Endothelial cell (in vitro differentiated cells): ENCODE data around the gene RAB34. TPM values are rescaled to one million over a fixed set of nuclear protein-coding genes. Genes with fewer than 3 reads are reported as not detected.
A peak's percentile ranks its signal among the peaks of the same experiment; 100 is the strongest.

Source experiments
- DNase-seq: peaks from one replicate; pipeline ENCODE4 v3.0.0; 2021; ENCODE audit warnings: low spot score
- H3K27ac Mint-ChIP-seq: one replicate; pipeline ENCODE4 v1.8.0; 2021; ENCODE audit warnings: mixed read lengths, inconsistent platforms; ENCODE audit not compliant: unreplicated experiment
- H3K27me3 Mint-ChIP-seq: one replicate; pipeline ENCODE4 v1.8.0; 2021; ENCODE audit warnings: mild to moderate bottlenecking, moderate library complexity, mixed read lengths, inconsistent platforms; ENCODE audit not compliant: unreplicated experiment
- H3K36me3 Mint-ChIP-seq: one replicate; pipeline ENCODE4 v1.8.0; 2021; ENCODE audit warnings: mild to moderate bottlenecking, low read depth, mixed read lengths, inconsistent platforms; ENCODE audit not compliant: unreplicated experiment
- H3K4me1 Mint-ChIP-seq: one replicate; pipeline ENCODE4 v1.8.0; 2021; ENCODE audit warnings: mild to moderate bottlenecking, mixed read lengths, inconsistent platforms; ENCODE audit not compliant: unreplicated experiment
- H3K4me3 Mint-ChIP-seq: one replicate; pipeline ENCODE4 v1.8.0; 2021; ENCODE audit warnings: mild to moderate bottlenecking, mixed read lengths, inconsistent platforms; ENCODE audit not compliant: unreplicated experiment
- H3K9me3 Mint-ChIP-seq: one replicate; pipeline ENCODE4 v1.8.0; 2021; ENCODE audit warnings: mixed read lengths, inconsistent platforms; ENCODE audit not compliant: unreplicated experiment
- total RNA-seq: library from RNA; stranded (reverse); fragmentation: NEBNext Ultra II Directional; extraction: Animal tissue kit (Norgen Biotek cat#: 25700); gene quantifications from one replicate; pipeline ENCODE4 v1.2.1, GENCODE V29; 2021; ENCODE audit not compliant: unreplicated experiment
- TF ChIP-seq, protein P1 (sequence below): fragments of 200-600 bp; sonication (generic); IDR thresholded peaks from one replicate; pipeline ENCODE4 v1.5.0; 2021; ENCODE audit warnings: antibody characterized with exemption; ENCODE audit not compliant: unreplicated experiment

The RAB34 gene
- total RNA-seq, 1 donor from 2014 or later, result 72.0 TPM

GRCh38 chr17:28700278-28700677 is 17.4 kb downstream of the RAB34 start:
- Mint-ChIP-seq H3K36me3 (peaks cover 73% of the 10 kb centered on the region), H3K9me3 (no peaks in the 10 kb centered on the region), H3K4me3 (no peak overlapping the region), H3K27me3 (peaks cover 10% of the 10 kb centered on the region), H3K4me1 (peaks cover 12% of the 10 kb centered on the region), H3K27ac (no peak overlapping the region)
- TF ChIP-seq, protein P1, sequence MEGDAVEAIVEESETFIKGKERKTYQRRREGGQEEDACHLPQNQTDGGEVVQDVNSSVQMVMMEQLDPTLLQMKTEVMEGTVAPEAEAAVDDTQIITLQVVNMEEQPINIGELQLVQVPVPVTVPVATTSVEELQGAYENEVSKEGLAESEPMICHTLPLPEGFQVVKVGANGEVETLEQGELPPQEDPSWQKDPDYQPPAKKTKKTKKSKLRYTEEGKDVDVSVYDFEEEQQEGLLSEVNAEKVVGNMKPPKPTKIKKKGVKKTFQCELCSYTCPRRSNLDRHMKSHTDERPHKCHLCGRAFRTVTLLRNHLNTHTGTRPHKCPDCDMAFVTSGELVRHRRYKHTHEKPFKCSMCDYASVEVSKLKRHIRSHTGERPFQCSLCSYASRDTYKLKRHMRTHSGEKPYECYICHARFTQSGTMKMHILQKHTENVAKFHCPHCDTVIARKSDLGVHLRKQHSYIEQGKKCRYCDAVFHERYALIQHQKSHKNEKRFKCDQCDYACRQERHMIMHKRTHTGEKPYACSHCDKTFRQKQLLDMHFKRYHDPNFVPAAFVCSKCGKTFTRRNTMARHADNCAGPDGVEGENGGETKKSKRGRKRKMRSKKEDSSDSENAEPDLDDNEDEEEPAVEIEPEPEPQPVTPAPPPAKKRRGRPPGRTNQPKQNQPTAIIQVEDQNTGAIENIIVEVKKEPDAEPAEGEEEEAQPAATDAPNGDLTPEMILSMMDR, result no peak
- DNase-seq, result no peak

DNA sequence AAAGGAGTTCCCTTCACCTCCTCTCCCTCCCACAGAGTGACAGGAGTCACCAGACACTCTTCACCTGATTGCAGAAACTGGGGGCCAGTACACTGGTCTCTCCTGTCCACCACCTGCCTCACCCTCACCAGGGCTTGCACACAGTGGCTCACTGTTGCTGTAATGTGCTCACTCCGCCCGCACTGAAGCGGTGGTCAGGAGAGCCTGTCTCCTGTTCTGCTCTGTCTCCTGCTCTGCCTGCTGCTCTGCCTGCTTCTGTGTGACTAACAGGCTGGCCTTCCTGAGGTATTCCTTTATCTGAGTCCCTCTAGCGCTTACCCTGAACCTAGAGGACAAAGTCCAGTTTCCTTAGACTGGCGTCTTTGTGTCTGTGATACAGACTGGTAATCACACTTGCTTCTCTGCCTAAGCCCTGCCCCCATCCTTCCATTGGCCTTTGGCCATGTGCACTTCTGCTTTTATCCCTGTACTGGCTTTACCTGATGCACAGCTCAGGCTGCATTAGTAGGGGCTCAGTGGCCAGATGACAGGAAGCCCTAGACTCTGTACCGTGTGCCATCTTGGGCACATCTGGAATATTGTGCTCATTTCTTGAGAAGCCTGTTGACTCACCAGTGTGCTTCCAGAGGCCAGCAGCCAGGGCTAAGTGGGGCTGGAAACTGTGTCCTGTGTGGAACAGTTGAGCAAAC is 19.3 kb downstream of the RAB34 start:
- no peak for DNase-seq
- Mint-ChIP-seq H3K36me3 (peaks cover 79% of the 10 kb centered on the region), H3K4me1 (peaks cover 12% of the 10 kb centered on the region), H3K9me3 (no peaks in the 10 kb centered on the region), H3K4me3 (peak overlapping the region; percentile 57), H3K27me3 (peaks cover 7% of the 10 kb centered on the region), H3K27ac (peak overlapping the region; percentile 30)
- TF ChIP-seq, protein P1, result no peak

- TF ChIP-seq, protein P1, result no peak
- H3K27ac Mint-ChIP-seq, result no peak overlapping the region
- H3K27me3 Mint-ChIP-seq, result peaks cover 3% of the 10 kb centered on the region
- H3K9me3 Mint-ChIP-seq, result no peaks in the 10 kb centered on the region
- peaks cover 54% of the 10 kb centered on the region for H3K36me3 Mint-ChIP-seq
- H3K4me1 Mint-ChIP-seq, result peaks cover 3% of the 10 kb centered on the region
- no peak overlapping the region for H3K4me3 Mint-ChIP-seq
- DNase-seq, result no peak
Observed at GRCh38 chr17:28693869-28694268, 23.8 kb downstream of the RAB34 start.

GRCh38 chr17:28689011-28689410 is 28.7 kb downstream of the RAB34 start:
- peak overlapping the region; percentile 31 for H3K4me3 Mint-ChIP-seq
- TF ChIP-seq, protein P1, result no peak
- H3K36me3 Mint-ChIP-seq, result peaks cover 51% of the 10 kb centered on the region
- no peaks in the 10 kb centered on the region for H3K9me3 Mint-ChIP-seq
- H3K4me1 Mint-ChIP-seq, result no peaks in the 10 kb centered on the region
- no peak overlapping the region for H3K27ac Mint-ChIP-seq
- peaks cover 4% of the 10 kb centered on the region for H3K27me3 Mint-ChIP-seq
- no peak for DNase-seq

DNA sequence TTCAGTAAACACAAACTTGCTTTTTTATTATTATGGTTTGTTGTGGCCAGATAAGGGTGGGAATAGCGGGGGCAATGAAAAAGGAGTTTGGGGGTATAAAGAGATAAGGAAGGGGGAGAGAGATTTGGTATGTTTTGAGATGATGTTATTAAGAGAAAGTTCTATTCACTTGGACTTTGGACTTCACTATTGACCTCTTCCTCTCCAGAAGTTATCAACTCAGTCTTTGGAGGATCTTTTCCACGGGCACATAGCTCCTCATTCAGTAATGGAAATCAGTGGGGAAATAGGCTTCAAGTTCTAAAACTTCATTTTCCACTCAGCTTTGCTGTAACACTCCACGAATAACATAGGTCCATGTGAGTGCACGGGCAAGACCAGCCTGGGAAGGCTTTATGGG is 29.2 kb downstream of the RAB34 start:
- no peaks in the 10 kb centered on the region for H3K4me1 Mint-ChIP-seq
- no peak overlapping the region for H3K27ac Mint-ChIP-seq
- H3K27me3 Mint-ChIP-seq, result peaks cover 4% of the 10 kb centered on the region
- H3K4me3 Mint-ChIP-seq, result no peak overlapping the region
- no peak for DNase-seq
- TF ChIP-seq, protein P1, result no peak
- H3K36me3 Mint-ChIP-seq, result peaks cover 51% of the 10 kb centered on the region
- no peaks in the 10 kb centered on the region for H3K9me3 Mint-ChIP-seq
